HFF-Myc (cell line): Measurements from ENCODE around the gene PROZ.

Experiments
- DNase-seq: peaks from one replicate; pipeline ENCODE4 v3.0.0-alpha.2; 2011; ENCODE audit warnings: low read depth; ENCODE audit errors: extremely low read depth
- H3K4me3 ChIP-seq: replicated peaks from 2 replicates; pipeline ENCODE4 v1.5.1; 2011; ENCODE audit warnings: low read depth, mild to moderate bottlenecking, control low read depth, low read length
- CTCF ChIP-seq: IDR thresholded peaks from 2 replicates; pipeline ENCODE4 v1.5.1; 2012; ENCODE audit warnings: mild to moderate bottlenecking, low read depth, low read length, control low read depth; ENCODE audit errors: missing control alignments

Gene PROZ

GRCh38 chr13:113167155-113167554 lies 8.7 kb downstream of the PROZ start:
- TF ChIP-seq CTCF: no peak
- no peak for DNase-seq
- no peak overlapping the region for H3K4me3 ChIP-seq

GRCh38 chr13:113167575-113167974 lies 9.1 kb downstream of the PROZ start:
- H3K4me3 ChIP-seq: no peak overlapping the region
- TF ChIP-seq CTCF: no peak
- DNase-seq: no peak

- no peak overlapping the region for H3K4me3 ChIP-seq
- DNase-seq: no peak
- no peak for TF ChIP-seq CTCF
Measured at GRCh38 chr13:113168211-113168610, 9.8 kb downstream of the PROZ start.

- no peak overlapping the region for H3K4me3 ChIP-seq
- DNase-seq: no peak
- no peak for TF ChIP-seq CTCF
Measured at GRCh38 chr13:113169277-113170272, 11.1 kb downstream of the PROZ start.

- no peak for DNase-seq
- no peak for TF ChIP-seq CTCF
- H3K4me3 ChIP-seq: no peak overlapping the region
Measured at GRCh38 chr13:113170511-113170910, 12.1 kb downstream of the PROZ start.

GRCh38 chr13:113171250-113172125 lies 13.0 kb downstream of the PROZ start:
- no peak for TF ChIP-seq CTCF
- no peak for DNase-seq
- H3K4me3 ChIP-seq: no peak overlapping the region
